Stimulated activated CD4-positive, alpha-beta T cell treated with anti-CD3 and anti-CD28 coated beads, Interleukin-12 subunit alpha, Interleukin-12 subunit beta, amount 100 ng/mL, for 4 hours (primary cell): Measurements from ENCODE around the gene EEF1AKMT3.
"Not testable (repeated sequence)": the region's sequence is repeated elsewhere in the genome, so short reads cannot be mapped to it uniquely, and the experiment has no call there.

ENCODE experiments used
- DNase-seq: peaks from one replicate; pipeline ENCODE4 v3.0.0-alpha.2; 2020

The EEF1AKMT3 gene

DNA sequence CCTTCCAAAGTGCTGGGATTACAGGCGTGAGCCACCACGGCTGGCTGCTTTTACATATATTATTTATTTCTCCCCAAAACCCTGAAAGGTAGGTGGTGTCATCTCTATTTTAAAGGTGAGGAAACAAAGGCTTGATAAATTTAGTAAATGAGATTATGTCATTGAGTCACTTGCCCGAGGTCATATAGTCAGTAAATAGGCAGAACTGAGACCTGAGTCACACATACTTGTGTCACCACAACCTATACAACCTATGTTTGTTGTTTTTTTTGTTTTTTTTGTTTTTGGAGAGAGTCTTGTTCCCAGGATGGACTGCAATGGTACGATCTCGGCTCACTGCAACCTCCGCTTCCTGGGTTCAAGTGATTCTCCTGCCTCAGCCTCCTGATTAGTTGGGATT is 22.9 kb downstream of the EEF1AKMT3 start:
- no peak for DNase-seq

DNA sequence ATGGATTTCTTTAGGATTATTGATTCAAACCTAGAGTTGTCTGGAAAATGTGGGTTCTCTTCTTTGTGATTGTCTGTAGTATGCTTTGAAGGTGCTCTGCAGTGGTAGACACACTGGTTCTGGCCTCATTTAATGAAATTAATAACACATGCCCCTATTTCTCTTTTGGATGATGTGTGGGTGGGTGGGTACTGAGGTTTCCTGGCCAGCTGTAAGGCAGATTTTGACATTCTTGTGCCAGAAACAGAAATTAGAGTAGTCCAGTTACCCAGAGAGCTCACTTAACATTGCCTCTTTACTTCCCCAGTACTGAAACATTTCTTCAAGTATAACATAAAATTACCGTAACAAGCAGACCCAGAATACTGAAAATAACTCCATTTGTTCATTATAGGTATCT is 24.6 kb downstream of the EEF1AKMT3 start:
- DNase-seq: no peak

DNA sequence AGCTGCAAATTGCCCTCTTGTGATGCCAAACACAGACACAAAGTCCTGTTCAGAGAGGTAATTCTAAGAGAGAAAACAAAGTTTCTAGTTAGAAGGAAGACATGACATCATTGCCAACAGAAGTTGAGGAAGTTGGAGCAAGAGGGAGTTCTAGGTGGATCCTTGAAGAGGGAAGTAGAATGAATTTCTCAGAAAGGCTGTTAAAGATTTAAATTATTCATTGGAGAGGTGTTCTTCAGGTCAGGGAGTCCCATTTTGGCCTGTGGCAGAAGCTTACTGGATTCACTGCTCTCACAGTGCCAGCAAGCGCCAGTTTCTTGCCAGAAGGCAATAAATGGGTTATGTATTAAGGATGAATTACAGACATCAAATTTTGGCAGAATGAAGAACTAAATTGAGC is 25.5 kb downstream of the EEF1AKMT3 start:
- no peak for DNase-seq

DNA sequence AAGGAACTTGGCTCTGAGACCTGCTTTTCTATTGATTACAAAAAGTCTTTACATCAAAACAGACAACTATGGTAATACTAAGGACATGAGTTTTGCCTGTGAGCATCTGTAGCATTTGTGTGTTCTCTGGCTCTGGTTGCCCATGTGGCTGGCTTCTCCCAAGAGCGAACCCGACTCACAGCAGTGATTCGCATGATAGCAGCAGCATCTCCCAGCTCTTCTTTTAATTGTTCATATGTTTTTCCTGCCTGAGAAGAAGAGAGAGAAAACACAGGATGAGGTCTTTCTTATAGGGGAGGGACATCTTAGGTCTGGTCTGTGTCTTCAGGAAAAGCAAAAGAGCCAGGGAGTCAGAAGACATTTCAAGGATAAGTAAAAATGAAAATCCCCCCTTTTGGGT is 28.6 kb downstream of the EEF1AKMT3 start:
- no peak for DNase-seq

DNA sequence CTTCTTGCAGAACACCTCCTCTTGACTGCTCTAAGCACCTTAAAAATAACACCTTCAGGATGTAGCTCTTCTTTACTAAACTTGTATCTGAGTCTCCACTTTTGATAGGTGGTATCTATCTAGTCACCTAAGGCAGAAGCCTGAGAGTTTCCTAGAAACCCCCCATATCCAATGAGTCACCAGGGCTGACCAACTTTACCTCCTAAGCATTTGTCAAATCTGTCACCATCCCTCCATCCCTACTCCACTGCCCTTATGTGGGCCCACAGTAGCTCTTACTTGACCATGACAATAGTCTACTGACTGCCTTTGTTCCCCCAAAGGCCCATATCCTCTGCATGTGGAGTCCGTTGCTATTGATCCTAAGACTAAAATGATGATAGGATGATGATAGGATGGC is 30.2 kb downstream of the EEF1AKMT3 start:
- no peak for DNase-seq

DNA sequence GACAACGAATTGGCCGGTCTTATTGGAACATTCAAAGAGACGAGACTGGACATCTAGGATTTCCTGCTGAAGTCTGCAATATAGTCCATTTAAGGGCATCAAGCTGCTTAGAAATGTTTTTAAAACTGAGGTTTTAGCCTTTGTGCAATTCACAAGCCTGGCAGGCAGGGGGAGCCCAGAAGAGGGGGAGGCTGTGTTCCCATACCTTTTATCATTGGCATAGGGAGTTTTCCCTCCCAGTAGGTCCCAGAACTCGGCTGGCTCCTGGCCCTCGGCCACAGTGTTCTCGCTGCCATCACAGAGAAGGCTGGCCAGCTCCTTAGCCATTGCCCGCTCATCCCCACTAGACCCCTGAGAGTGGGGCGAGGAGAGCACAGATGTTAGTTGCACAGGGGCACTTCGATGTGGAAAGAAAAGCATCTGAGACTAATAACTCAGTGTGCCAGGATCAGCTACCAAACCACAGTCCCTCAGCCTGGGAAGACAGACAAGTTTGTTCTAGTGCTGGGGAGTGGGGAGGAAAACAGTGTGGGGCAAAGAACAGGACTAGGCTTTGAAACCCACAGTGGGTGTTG is 31.0 kb downstream of the EEF1AKMT3 start:
- peak; percentile 16 for DNase-seq

DNA sequence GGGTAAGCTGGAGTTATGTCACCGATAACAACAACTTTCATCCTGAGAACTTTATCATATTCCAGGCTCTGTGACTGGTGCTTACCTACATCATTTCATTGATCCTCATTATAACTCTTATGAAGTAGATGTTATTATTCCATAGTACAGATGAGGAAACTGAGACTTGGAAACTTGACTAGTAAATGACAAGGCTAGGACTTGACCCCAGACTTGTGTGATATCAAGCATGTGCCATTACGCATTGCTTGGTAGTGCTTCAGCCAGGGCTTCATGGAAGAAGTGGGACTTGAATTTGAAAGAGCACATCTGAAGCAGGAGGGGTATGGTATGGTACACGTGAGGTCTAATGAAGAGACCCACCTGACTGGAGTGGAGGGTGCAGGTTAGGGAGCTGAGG is 34.3 kb downstream of the EEF1AKMT3 start:
- DNase-seq: no peak

DNA sequence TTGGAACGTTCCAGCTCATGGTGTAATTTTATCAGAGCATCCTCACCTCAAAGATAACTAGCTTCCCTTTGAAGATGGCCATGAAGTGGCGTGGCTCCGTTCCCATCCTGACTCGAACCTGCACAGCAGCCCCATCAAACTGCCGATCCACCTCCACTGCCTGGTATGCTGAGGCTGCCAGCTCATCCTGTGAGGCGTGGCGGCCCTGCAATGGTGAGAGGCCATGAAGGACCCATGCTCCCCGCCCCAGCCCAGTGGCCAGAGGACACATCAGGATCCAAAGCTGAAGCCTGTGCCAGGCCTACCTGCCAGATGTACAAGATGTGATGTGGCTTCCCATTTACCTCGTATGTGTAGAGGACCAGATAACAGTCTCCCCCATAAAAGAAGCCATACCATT is 34.9 kb downstream of the EEF1AKMT3 start:
- no peak for DNase-seq

DNA sequence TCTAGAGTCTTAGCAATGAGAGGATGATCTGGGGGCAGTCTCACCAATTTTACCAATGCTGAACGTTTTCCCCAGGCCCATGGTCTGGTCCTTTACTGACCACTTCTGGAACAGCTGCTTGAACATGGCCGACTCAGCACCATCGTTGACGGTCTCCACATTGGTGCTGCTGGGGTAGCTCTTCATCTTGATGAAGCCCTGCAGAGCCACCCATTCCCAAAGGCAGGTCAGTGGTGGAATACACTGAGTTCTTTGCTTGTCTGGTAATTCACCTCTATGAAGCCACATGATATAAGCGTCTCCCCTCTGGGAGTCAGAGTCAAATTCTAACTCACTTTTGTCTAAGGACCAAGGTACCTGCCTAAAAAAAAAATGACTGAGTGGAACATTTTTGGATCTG is 35.9 kb downstream of the EEF1AKMT3 start:
- no peak for DNase-seq

DNA sequence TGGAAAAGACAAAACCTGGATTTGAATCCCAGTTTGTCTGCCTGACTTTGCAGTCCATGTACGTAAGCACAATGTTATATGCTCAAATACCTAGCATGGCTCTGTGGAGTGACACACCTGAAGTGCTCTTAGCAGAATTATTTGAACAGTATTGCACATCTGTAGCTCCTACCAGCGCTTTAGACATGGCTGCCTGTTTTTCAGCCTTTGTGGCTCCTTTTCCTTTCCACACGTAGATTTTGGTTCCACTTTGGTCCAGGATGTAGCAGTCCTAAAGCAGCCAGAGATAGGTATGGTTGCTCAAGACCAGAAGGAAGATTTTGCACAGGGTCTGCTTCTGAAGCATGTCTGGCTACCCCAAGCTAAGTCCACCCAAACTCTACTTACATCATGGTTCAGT is 37.0 kb downstream of the EEF1AKMT3 start:
- DNase-seq: no peak

DNA sequence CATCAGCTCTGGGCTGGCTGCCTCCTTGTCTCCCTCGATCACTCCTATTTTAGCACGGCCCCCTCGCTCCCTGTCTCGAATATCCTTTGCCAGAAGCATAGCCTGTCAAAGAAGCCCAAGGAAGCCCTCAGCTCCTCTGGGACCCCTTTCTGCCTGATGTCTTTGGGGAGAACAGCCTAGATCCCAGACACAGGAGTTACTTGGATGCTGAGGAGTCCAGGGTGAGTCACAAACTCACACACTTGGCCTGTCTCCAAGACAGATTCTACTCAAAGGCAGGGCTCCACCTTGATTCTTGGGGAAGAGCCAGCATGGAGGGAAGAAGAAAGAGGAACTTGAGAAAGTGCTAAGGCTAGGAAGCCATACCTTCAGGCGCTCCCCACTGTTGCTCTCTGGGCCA is 38.0 kb downstream of the EEF1AKMT3 start:
- no peak for DNase-seq

DNA sequence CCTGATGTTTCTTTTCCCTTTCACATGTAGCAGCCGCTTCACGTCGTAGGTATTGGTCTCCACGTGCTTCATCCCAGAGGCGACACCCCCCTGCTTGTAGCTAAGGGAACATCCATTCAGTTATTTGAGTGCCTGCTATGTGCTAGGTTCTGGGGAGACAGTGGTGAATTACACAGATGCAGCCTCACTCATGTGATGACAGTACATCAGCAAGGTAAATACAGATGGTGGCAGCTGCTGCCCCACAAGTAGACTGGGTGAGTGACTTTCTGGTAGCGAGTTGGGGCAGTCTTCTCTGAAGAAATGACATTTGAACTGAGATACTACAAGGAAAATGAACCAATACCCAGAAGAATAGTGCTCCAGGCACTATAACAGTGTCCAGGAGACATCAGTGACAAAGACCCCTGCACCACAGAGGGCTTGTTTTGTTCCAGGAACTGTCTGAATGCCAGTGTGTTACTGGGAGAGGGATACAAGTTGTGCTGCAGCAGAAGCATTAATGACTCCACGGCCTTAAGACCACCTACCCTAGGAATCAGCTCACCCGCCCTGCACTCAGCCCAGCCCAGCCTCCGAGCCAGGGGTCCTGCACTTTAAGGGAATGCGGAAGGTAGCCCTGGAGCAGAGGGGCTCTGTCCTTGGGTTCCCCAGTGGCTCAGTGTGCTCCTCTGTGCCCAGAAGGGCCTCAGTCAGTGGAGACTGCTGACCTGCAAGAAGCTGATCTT is 38.8 kb downstream of the EEF1AKMT3 start:
- no peak for DNase-seq

DNA sequence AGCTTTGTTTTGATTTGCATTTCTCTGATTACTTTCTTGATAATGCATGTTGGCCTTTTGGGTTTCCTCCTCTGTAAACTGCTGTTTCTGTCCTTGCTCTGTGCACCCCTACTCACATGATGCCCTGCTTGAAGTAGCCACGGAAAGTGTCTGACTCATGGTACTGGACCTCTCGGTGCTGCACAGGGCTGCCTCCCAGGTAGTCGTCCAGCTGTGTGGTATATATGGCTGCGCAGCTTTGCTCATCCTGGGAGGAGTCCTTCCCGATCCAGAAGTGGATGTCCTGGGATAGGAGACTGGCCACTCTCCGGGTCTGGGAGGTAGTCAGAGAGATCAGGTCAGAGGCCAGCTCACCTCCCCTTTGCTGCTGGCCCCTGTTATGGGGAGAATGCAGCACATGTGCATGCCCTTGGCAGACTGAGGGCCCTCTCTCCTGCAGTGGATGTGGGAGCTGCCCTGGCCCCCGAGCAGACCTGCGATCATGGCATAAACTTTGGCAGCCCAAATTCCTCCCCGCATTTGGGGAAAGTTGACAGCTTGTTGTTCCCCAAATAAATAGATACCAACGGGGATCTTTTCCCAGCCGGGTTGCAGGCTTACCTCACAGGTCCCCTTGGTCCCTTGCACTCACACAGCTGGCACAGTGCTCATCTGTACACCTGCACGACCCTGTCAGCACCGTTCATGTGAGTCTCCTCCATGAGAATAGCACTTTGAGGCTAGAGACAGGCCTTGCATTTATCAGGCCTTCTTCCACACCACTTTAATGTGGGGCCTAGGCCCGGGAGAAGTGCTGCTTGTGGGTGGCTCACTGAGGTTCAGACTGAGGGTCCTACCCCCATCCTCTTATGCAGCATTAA is 40.9 kb downstream of the EEF1AKMT3 start:
- no peak for DNase-seq

DNA sequence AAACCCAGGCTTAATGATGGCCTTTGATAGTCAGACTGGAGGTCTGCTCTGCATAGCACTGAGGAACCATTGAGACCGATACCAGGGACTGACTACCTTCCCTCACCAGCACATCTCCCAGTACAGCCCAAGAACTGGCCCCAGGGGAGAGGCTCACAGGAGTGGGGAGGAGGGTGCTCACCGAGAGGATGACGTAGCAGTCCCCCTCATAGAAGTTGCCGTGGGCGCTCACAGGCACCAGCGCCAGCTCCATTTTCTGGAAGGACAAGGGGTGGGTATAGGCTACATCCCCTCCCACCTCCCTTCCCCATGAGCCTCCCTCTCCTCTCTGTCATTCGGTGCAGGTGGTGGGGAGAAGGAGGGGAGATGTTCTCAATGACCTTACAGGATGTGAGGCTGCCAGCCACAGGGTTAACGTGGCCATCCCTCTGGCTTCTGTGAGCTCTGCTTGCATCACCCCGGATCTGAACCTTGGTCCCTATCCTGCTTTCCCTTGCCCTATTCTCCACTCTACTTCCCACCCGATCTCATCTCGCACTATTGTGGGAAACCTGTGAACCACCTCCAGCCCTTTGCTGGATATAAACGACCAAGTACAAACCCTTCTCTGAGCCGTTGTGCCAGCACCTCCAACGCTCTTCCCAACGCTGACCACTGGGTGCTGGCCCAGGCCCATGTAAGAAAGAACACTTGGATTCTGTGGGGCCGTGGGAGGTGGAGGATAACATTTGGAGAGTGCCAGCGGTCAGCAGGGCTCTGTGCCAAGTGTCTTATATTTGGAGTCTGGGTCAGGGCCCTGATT is 41.8 kb downstream of the EEF1AKMT3 start:
- no peak for DNase-seq

DNA sequence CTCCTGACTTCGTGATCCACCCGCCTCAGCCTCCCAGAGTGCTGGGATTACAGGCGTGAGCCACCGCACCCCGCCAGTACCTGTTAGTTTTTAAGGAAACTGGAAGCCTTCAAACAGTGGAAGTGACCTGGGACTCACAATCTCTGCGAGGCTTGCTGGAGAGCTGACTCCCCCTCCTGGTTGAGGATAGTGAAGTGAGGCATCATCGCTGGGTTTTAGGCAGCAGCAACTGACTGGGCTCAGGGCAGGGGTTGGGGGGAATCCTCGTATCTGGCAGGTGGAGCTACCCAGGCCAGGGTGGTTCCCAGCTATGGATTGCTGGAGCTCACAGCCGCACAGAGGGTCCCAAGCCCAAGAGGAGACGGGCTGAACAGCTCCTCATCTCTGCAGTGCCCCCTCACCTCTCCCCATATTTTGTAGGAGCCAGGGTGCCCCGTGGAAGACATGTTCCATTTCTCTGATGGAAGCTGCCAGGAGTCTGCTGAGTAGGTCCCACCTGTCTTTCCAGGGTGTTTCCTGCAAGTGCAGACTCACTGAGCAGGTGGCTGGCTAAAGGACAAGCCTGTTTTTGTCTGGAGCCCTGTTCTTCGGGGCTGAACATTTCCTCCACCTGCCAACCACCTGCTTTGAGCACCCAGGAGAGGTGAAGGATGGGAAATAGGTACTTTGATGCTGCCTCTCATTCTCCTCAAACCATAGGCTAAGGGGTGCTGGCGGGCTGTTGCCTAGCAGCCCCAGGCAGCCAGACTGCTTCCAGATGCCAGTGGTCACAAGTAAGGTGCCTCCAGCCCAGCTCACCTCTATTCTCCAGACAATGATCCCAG is 43.0 kb downstream of the EEF1AKMT3 start:
- DNase-seq: no peak

DNA sequence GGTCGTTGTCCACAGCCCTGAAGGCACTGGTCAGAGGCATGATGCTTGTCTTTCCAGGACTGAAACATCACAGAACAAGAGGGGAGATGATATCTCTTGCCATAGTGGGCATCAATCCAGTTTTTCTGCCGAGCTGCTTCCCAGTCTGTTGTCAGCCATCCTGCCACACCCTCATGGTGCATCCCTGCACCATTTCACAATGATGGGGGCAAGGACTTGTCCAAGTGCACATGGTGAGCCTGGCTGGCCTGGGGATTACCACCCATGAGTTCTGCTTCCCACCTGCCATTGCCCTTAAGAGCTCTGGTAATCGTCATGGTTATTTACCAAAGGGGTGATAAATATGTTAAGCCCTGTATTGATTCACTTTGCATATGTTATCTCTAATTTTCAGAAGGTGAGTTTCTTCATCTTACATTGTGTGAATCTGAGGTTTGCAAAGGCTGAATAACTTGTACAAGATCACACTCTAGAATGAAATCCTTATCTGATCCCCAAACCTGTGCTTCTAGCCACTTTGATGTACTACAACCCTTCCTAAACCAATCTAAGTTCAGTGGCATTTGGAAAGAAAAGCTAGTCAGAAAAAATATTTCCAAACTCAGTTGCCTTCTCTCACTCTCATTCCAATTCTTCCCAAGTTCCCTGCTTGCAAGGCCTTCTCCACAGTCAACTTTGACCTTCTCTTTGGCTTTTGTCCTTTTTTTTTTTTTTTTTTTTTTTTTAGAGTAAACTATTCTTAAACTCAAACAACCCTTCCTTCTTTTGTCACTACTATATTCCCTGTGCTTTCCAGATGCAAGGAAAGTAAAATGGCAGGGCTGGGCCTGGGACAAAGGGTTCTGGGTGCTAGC is 43.8 kb downstream of the EEF1AKMT3 start:
- no peak for DNase-seq

DNA sequence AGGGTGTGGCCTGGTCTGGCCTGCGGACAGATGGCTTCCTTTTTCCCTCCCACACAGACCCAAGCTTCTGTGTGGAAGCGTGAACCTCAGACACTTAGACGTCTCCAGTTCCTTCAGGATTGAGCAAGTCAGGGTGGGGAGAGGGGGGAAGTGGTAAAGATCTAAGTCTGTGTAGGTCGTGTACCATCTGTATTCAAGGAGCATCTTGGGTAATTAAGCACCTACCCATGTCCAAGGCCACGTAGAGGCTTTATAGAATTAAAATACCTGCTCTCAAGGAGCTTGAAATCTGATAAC is 44.4 kb downstream of the EEF1AKMT3 start:
- no peak for DNase-seq

DNA sequence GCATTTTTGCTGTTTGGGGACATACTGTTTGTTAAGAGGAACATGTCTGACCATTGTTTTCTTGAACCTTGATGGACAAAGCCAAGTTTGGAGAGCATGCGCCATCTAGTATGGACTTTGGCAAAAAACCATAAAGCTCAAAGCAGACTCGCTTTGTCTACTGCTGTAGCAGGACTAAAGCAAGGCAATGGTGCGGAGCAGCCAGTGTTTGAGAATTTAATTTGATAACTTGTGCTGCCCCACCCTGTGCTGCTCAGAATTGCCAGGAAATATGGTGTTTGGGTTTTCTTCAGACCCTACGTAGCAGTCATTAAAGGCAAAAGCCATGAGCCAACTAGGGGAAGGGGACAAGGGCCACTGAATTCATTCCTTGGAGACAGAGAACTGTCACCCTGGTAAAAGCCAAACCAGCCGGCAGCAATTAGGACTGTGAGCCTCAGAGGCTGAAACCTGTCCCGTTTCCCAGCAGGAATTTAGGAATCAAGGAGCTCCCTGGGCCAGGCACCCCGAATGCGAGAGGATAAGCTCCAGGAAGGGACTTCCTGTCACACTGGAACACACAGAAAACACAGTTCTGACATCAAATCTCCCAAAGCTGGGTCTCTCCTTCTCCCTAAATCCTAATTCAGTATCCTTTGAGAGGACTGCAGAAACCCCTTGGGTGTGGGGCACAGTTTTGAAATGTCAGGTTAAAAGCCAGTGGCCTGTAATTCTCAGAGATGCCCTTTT is 45.0 kb downstream of the EEF1AKMT3 start:
- DNase-seq: no peak

DNA sequence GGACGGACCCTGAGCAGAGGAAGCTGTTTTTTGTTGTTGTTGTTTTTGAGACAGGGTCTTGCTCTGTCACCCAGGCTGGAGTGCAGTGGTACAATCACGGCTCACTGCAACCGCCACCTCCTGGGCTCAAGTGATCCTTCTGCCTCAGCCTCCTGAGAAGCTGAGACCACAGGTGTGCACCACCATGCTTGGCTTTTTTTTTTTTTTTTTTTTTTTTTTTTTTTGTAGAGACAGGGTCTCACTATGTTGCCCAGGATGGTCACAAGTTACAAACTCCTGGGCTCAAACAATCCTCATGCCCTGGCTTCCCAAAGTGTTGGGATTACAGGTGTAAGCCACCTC is 45.5 kb downstream of the EEF1AKMT3 start:
- DNase-seq: not testable (repeated sequence)

DNA sequence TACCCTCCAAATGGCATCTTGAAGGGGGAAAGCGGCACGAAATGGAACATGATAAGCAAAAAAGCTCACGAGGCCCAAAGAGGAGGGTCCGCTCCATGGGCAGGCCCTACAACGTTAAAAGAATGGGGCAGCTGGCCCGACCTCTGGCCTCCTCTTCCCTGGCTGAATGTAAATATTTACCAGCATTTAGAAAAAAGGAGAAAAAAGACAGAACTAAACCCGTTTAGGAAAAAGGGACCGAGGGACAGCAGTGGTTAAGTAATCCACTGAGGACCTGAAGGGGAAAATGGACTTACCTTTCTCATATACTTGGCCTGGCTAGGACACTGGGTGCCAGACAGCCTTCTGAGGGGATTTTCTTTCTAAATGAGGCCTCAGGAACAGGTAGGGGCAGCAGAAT is 47.7 kb downstream of the EEF1AKMT3 start:
- DNase-seq: not testable (repeated sequence)

DNA sequence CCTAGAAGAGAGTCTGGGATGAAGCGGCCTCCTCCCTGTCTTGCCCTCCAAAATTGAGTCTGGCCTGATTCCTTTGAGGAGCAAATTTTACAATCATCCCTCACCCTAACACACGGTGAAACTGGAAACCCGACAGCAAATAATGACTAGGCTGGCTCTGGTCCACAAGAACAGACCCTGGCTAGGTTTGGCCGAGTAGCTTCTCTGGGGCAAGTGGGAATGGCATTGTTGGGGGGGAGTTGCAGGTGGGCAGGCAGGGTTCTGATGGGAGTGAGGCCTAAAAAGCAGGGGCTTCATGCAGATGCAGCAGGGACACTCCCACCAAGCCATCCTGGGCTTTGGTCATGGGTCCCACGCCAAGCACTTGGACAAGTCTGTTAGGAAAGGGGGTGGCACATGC is 48.6 kb downstream of the EEF1AKMT3 start:
- DNase-seq: not testable (repeated sequence)
